Measurements from ENCODE around the gene ZXDA.

The ZXDA gene

GRCh38 chrX:57899064-57899463, 11.2 kb downstream of the ZXDA start:
- CTCF ChIA-PET = no interaction called here
- POLR2A ChIA-PET = no interaction called here
- DNase-seq (ENCODE audit: extremely low spot score) = no peak
- TF ChIP-seq, protein P1, sequence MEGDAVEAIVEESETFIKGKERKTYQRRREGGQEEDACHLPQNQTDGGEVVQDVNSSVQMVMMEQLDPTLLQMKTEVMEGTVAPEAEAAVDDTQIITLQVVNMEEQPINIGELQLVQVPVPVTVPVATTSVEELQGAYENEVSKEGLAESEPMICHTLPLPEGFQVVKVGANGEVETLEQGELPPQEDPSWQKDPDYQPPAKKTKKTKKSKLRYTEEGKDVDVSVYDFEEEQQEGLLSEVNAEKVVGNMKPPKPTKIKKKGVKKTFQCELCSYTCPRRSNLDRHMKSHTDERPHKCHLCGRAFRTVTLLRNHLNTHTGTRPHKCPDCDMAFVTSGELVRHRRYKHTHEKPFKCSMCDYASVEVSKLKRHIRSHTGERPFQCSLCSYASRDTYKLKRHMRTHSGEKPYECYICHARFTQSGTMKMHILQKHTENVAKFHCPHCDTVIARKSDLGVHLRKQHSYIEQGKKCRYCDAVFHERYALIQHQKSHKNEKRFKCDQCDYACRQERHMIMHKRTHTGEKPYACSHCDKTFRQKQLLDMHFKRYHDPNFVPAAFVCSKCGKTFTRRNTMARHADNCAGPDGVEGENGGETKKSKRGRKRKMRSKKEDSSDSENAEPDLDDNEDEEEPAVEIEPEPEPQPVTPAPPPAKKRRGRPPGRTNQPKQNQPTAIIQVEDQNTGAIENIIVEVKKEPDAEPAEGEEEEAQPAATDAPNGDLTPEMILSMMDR (IDR thresholded peaks at IDR 0.05; ENCODE audit: control extremely low read depth, extremely low read depth, low read depth, missing control alignments) = no peak

DNA sequence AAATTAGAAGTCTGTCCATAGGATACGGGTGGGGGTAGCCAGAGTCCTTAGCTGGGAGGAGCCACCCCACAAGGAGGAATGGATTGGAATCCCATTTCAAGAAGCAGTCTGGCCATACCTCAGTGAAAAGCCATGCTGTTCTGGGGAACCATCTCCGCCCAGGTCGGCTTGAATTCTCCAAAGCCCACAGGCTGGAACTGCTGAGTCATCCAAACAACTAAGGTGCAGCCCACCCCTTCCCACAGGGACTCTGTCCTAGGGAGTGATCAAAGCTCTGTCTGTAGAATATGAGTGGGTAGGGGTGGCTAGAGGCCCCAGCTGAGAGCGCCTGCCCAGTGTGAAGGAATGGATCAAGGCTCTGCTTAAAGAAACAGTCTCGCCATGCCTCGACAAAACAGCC, 38.8 kb downstream of the ZXDA start:
- CTCF ChIA-PET = no interaction called here

More for the DNA sequence above, 38.8 kb downstream of the ZXDA start:
- TF ChIP-seq, protein P1 (IDR thresholded peaks at IDR 0.05; ENCODE audit: control extremely low read depth, extremely low read depth, low read depth, missing control alignments) = no peak
- DNase-seq (ENCODE audit: extremely low spot score) = no peak
- POLR2A ChIA-PET = no interaction called here
